LNCaP clone FGC (cell line): Measurements from ENCODE around the gene ORM1.

ENCODE experiments used
- DNase-seq: peaks from one replicate; pipeline ENCODE4 v3.0.0-alpha.2; 2011; ENCODE audit warnings: low read depth
- H3K4me3 ChIP-seq: 2 replicates; pipeline ENCODE4 v1.5.1; 2011; ENCODE audit warnings: mild to moderate bottlenecking, low read depth, low read length, control low read depth
- TF ChIP-seq, protein P1 (sequence below): IDR thresholded peaks from 2 replicates; pipeline ENCODE4 v1.5.1; 2012; ENCODE audit warnings: mild to moderate bottlenecking; ENCODE audit not compliant: control insufficient read depth, insufficient read depth; ENCODE audit errors: extremely low read depth

Gene ORM1

DNA sequence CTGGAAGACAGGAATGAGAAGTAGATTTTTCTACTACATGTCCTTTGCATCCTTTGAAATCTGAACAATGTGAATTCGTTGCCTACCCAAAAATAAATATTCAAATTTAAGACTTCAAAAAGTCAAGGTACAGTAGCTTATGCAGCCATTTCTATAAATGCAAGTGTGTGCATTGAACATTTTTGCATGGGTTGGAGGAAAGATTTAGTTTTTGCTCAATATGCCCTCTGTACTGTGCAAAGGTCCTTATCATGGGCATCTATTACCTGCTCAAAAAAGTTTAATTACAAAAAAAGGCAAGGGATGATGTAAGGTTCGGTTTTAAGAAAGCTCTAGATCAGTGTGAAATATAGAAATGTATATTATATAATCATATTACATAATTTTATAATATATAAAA, 42.3 kb downstream of the ORM1 start:
- DNase-seq, result no peak
- TF ChIP-seq, protein P1, sequence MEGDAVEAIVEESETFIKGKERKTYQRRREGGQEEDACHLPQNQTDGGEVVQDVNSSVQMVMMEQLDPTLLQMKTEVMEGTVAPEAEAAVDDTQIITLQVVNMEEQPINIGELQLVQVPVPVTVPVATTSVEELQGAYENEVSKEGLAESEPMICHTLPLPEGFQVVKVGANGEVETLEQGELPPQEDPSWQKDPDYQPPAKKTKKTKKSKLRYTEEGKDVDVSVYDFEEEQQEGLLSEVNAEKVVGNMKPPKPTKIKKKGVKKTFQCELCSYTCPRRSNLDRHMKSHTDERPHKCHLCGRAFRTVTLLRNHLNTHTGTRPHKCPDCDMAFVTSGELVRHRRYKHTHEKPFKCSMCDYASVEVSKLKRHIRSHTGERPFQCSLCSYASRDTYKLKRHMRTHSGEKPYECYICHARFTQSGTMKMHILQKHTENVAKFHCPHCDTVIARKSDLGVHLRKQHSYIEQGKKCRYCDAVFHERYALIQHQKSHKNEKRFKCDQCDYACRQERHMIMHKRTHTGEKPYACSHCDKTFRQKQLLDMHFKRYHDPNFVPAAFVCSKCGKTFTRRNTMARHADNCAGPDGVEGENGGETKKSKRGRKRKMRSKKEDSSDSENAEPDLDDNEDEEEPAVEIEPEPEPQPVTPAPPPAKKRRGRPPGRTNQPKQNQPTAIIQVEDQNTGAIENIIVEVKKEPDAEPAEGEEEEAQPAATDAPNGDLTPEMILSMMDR, result no peak
- no peak overlapping the region for H3K4me3 ChIP-seq

DNA sequence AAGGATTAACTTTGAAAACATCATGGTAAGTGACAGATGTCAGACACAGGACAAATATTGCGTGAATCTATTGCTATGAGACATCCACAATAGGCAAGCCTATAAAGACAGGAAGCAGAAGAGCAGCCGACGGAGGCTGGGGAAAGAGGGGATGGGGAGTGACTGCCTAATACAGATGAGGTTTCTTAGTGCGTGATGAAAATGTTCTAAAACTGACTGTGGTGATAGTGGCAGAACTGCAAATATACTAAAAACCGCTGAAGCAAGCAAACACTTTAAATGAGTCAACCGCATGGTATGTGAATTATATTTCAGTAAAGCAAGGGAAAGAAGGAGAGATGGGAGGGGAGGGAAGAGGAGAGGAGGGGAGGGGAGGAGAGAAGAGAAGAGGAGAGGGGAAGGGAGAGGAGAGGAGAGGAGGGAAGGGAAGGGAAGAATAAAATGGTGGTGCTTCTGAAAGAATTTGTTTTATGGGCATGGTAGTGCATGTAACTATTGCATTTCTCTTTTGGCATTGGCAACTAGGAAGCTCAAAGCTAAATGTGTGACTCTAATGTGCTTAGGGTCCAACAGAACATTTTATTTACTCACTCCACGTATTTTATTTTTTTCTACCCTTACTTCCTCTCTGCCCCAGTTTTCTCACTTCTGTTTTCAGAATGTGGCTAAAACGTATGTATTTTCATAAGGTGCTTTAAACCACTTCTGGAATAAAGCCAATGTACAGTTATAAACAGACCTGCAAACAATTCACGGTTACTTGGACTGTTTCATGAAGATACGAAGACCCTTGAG, 43.6 kb downstream of the ORM1 start:
- TF ChIP-seq, protein P1, result no peak
- H3K4me3 ChIP-seq, result no peak overlapping the region
- DNase-seq, result no peak

DNA sequence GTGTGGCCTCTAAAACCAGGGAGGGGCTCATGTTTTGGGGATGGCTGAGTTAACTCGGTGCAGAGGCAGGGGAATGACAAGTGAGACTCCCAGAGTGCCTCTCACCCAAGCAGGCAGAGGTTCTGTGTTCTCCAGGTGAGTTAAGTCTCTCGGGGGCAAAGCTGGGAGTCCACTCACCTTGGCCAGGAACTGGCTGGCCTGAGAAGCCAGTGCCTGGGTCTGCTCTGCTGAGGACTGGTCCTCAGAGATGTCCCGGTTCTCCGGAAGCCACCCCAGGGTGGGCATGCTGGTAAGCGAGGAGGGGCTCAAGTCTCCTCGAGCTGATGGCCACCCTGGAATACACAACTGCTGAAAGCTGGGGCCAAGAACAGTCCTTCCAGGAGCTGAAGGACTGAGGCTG, 44.5 kb downstream of the ORM1 start:
- DNase-seq, result no peak
- no peak overlapping the region for H3K4me3 ChIP-seq
- TF ChIP-seq, protein P1, result no peak

DNA sequence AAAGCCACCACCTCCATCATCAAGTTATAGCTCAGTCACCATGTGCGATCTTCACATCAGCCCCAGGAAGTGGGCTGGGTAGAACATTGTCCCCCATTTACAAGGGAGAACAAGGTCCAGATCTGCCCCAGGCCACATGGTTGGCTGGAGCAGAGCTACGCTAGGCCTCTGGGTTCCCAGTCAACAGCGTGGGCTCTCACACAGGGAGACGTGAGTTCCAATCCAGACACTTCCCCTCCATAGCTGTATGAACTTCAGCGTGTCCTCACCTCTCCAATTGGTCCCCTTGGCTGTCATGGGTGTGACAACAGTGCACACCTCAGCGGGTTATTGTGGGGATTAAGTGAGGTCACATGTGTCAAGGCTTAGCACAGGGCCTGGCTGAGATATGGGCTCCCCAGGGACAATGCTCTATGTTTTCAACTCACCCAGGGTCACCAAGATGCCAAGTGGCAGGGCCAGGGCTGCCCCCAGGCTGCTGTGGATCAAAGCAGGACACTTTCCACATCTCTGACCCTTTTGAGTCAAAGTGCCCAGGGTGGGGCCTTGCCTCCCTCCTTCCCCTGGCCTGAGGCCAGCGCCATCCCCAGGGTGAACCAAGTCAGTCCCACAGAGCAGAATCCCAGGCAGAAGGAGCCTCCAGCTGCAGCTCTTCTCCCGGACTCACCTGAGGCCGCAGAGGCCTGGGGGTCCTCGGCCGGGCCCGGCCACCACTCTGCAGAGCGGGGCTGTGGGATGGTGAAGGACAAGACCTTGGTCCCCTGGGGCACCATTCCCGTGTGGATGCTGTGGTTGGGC, 45.1 kb downstream of the ORM1 start:
- no peak overlapping the region for H3K4me3 ChIP-seq
- no peak for DNase-seq
- TF ChIP-seq, protein P1, result no peak

DNA sequence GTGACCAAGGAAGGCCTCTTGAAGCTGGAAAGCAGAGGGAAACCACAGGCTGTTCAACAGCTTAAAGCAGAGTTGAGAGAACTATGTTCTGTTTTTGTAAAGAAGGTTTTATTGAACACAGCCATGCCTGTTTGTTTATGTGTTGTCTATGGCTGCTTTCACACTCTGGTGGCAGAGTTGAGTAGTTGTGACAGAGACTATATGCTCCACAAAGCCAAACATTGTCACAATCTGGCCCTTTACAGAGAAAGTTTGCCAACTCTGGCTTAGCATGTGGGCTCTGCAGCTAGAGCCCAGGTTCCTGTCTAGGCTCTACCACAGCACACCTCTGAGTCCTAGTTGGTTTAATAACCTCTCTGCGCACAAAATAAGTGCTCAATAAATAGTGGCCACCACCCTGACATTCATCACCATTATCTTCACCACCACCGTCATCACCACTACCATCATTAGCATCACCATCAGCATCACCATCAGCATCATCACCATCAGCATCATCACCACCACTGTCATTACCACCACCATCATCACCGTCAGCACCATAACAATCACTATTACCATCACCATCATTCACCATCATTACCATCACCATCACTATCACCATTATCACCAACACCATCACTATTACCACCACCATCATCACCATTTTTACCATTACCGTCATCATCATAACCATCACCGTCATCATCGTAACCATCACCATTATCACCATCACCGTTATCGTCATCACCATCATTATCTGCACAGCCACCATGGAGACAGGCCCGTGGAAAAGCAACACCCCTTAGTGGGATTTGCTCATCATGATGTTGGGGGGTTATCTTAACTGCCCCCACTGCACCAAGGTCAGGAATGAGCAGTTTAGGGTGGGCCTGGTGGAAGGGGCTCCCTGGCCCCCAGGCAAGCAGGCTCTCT, 46.6 kb downstream of the ORM1 start:
- TF ChIP-seq, protein P1, result no peak
- H3K4me3 ChIP-seq, result no peak overlapping the region
- DNase-seq, result no peak

DNA sequence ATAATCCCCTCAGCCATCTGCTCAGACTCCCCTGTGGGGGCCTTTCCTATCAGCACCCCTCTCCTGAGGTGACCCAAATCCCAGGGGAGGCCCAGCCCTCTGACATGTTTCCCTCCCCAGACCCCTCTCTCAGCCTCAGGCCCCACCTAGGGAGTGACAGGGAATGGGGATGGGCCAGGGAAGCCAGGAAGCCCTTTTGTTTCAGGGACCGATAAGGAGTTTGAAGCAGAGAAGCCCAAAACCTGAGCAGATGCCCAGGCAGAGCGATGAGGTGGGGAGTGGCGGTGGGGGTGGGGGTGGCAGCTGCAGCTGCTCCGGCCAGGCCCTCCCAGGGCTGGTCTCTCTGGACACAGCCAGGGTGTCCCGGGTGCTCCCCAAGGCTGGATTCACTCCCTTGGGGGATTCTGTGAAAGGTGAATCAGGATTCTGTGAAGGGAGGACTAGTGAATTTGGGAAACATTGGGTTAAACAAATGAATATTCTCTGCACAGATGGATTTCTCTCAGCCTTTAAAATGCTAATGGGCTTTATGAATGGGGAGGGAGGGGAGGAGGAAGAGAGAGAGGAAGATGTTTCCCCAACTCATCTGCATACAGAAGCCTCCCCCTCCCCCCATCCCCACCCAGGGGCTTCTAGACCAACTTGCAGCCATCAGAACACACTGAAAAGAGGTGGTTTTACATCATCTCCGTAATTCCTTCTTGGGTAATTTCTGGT, 47.5 kb downstream of the ORM1 start:
- TF ChIP-seq, protein P1, result no peak
- H3K4me3 ChIP-seq, result no peak overlapping the region
- DNase-seq, result no peak
